ENCODE measurements around the gene ANKRD24.

GRCh38 chr19:4197625-4198466 is 15.4 kb downstream of the ANKRD24 start:
- TF ChIP-seq POLR2AphosphoS5 (IDR thresholded peaks at IDR 0.05; ENCODE audit: borderline replicate concordance, low read depth, low read length) (no peak), EZH2 (IDR thresholded peaks at IDR 0.05) (no peak)

All from SK-N-MC (cell line).